B cell (primary cell): ENCODE data around the gene GNB2. TPM values are rescaled to one million over a fixed set of nuclear protein-coding genes. Genes with fewer than 3 reads are reported as not detected.

Source experiments
- ATAC-seq: fragments of 200-7000 bp; cut with Tn5 transposase; one replicate; pipeline ENCODE4 v1.10.0; 2021; ENCODE audit warnings: low read depth, mild to moderate bottlenecking, moderate number of reproducible peaks, moderate library complexity
- CTCF ChIA-PET: fragments of 350-600 bp; sonication (Branson Sonifier 250); formaldehyde crosslinking; loops from one replicate; lab custom pipeline; 2021; ENCODE audit warnings: antibody characterized with exemption, inconsistent platforms; lab: Charles Lee
- POLR2A ChIA-PET: fragments of 350-600 bp; sonication (Branson Sonifier 250); formaldehyde crosslinking; loops from one replicate; lab custom pipeline; 2021; ENCODE audit warnings: antibody characterized with exemption; lab: Charles Lee
- DNase-seq: peaks from one replicate; pipeline ENCODE4 v3.0.0; 2013
- H2AFZ ChIP-seq: 2 replicates; pipeline ENCODE4 v1.6.1; 2012; ENCODE audit warnings: mild to moderate bottlenecking, low read depth, low read length; ENCODE audit not compliant: insufficient read depth, poor library complexity, severe bottlenecking
- H3K27ac ChIP-seq, 2 donors: 1 replicate in 1 of 2; 2 replicates in 1 of 2; pipeline ENCODE4 v1.5.1; 2012 to 2013; ENCODE audit warnings: low read length in 2 of 2, mild to moderate bottlenecking in 2 of 2, moderate library complexity in 1 of 2
- H3K27me3 ChIP-seq, 4 experiments: fragments of 200-600 bp in 1 of 4; sonication (generic) in 1 of 4; replicated peaks in 1 of 4; 1 replicate in 2 of 4; 2 replicates in 2 of 4; pipeline versions ENCODE4 v1.6.1 to v1.7.0; 2013 to 2016; ENCODE audit warnings: low read length in 3 of 4, mild to moderate bottlenecking in 2 of 4, mixed read lengths in 1 of 4, moderate library complexity in 1 of 4; ENCODE audit not compliant: insufficient read depth in 4 of 4, control insufficient read depth in 3 of 4; ENCODE audit errors: control extremely low read depth in 1 of 4
- H3K36me3 ChIP-seq, 2 experiments: replicated peaks in 1 of 2; 1 replicate in 1 of 2; 2 replicates in 1 of 2; pipeline versions ENCODE4 v1.6.1 to v1.7.1; 2013; ENCODE audit warnings: low read length in 1 of 2; ENCODE audit not compliant: insufficient read depth in 2 of 2, control insufficient read depth in 1 of 2; ENCODE audit errors: control extremely low read depth in 1 of 2, extremely low read depth in 1 of 2
- H3K4me1 ChIP-seq, 2 donors: fragments of 200-600 bp in 1 of 2; sonication (generic) in 1 of 2; 1 replicate in 1 of 2; 2 replicates in 1 of 2; pipeline versions ENCODE4 v1.5.1 to v1.6.1; 2013 to 2017; ENCODE audit warnings: low read length in 2 of 2; ENCODE audit not compliant: control insufficient read depth in 2 of 2, insufficient read depth in 2 of 2
- H3K4me2 ChIP-seq: replicated peaks from 2 replicates; pipeline ENCODE3; 2012; ENCODE audit warnings: mild to moderate bottlenecking, low read depth, low read length; ENCODE audit not compliant: poor library complexity, severe bottlenecking
- H3K4me3 ChIP-seq, 5 experiments: fragments of 200-600 bp in 1 of 5; sonication (generic) in 1 of 5; 1 replicate in 3 of 5; 2 replicates in 2 of 5; pipeline versions ENCODE4 v1.5.1 to v1.7.0; 2011 to 2016; ENCODE audit warnings: low read length in 4 of 5, mild to moderate bottlenecking in 4 of 5, low read depth in 2 of 5, control low read depth in 1 of 5, moderate library complexity in 1 of 5; ENCODE audit not compliant: insufficient read depth in 1 of 5; ENCODE audit errors: control extremely low read depth in 1 of 5, extremely low read depth in 1 of 5
- H3K79me2 ChIP-seq: fragments of 200-600 bp; sonication (generic); one replicate; pipeline ENCODE4 v1.6.0; 2016; ENCODE audit warnings: low read length; ENCODE audit not compliant: control insufficient read depth, insufficient read depth
- H3K9ac ChIP-seq: fragments of 200-600 bp; sonication (generic); 2 replicates; pipeline ENCODE4 v1.6.1; 2017; ENCODE audit warnings: mild to moderate bottlenecking, low read length, moderate library complexity
- H3K9me3 ChIP-seq, 3 donors: one replicate each; pipeline versions ENCODE4 v1.6.1 to v1.7.1; 2013; ENCODE audit warnings: low read length in 2 of 3; ENCODE audit not compliant: control insufficient read depth in 2 of 3, insufficient read depth in 1 of 3; ENCODE audit errors: control extremely low read depth in 1 of 3
- H4K20me1 ChIP-seq: 2 replicates; pipeline ENCODE4 v1.6.0; 2012; ENCODE audit warnings: mild to moderate bottlenecking, low read length; ENCODE audit not compliant: insufficient read depth, control insufficient read depth, poor library complexity, severe bottlenecking
- H3K27ac Mint-ChIP-seq: one replicate; pipeline ENCODE4 v1.8.0; 2021; ENCODE audit warnings: mixed read lengths
- H3K27me3 Mint-ChIP-seq: one replicate; pipeline ENCODE4 v1.8.0; 2021; ENCODE audit warnings: mixed read lengths
- H3K4me1 Mint-ChIP-seq: one replicate; pipeline ENCODE4 v1.8.0; 2021; ENCODE audit warnings: mixed read lengths
- H3K4me3 Mint-ChIP-seq: one replicate; pipeline ENCODE4 v1.8.0; 2021; ENCODE audit warnings: mixed read lengths
- H3K9me3 Mint-ChIP-seq: one replicate; pipeline ENCODE4 v1.8.0; 2022; ENCODE audit warnings: mixed read lengths; ENCODE audit not compliant: insufficient read depth
- CTCF ChIP-seq: fragments of 200-600 bp; IDR thresholded peaks from one replicate; pipeline ENCODE4 v1.8.0; 2022; ENCODE audit warnings: antibody characterized with exemption, mild to moderate bottlenecking
- EZH2 ChIP-seq: IDR thresholded peaks from 2 replicates; pipeline ENCODE4 v1.6.1; 2012; ENCODE audit warnings: borderline replicate concordance, low read depth, mild to moderate bottlenecking, moderate library complexity, low read length; ENCODE audit not compliant: insufficient read depth, poor library complexity, severe bottlenecking
- WGBS: methylation state at CpG from one replicate; pipeline ENCODE4 v1.1.5; 2013; ENCODE audit warnings: missing lambda C conversion rate; ENCODE audit not compliant: insufficient coverage; 5-methylcytosine and 5-hydroxymethylcytosine counted together
- intact Hi-C: fragments of 100-400 bp; cut with micrococcal nuclease; formaldehyde crosslinking; loops from one replicate; pipeline ENCODE4 v1.10.0; 2022
- polyA plus RNA-seq: library from polyadenylated mRNA; depleted of rRNA; stranded (reverse); fragments of >200 nt; gene quantifications from 2 replicates; pipeline ENCODE4 v1.2.3, GENCODE V29; 2012
- total RNA-seq, 2 donors: library from RNA; stranded (reverse); fragments of 120-200 nt in 1 of 2; gene quantifications; 1 replicate in 1 of 2; 2 replicates in 1 of 2; pipeline versions ENCODE4 v1.2.3 to v1.2.4, GENCODE V29; 2013 to 2022

The GNB2 gene
- total and polyA plus RNA-seq, 2 donors (not counting 1 experiment from before 2014, with no cell fraction given) = 127 to 221 TPM

GRCh38 chr7:100654908-100655831, 18.4 kb upstream of the GNB2 start:
- Histone ChIP-seq H3K27ac (no peak overlapping the region), H3K4me3 (no peak overlapping the region), H3K4me2 (no peak overlapping the region), H3K9me3 (peaks cover 0 to 22% (median 0%) of the 10 kb centered on the region in 3 donors), H3K79me2 (no peaks in the 10 kb centered on the region), H2AFZ (no peak overlapping the region), H4K20me1 (no peaks in the 10 kb centered on the region), H3K36me3 (no peaks in the 10 kb centered on the region), H3K27me3 (peaks cover 0 to 59% (median 33%) of the 10 kb centered on the region in 4 experiments), H3K4me1 (peaks cover 0 to 8% of the 10 kb centered on the region in 2 donors), H3K9ac (no peak overlapping the region)
- Mint-ChIP-seq H3K4me1 (no peaks in the 10 kb centered on the region), H3K4me3 (no peak overlapping the region), H3K27me3 (peaks cover 48% of the 10 kb centered on the region), H3K9me3 (no peaks in the 10 kb centered on the region), H3K27ac (no peak overlapping the region)
- ATAC-seq (no peak), DNase-seq (no peak)
- WGBS = 51% methylated on average over 20 of the region's 25 CpGs
- TF ChIP-seq CTCF (no peak), EZH2 (no peak)
- ChIA-PET POLR2A (interaction anchor here (0.6 kb wide), 1 partner anchor 76 kb away, joined by 4 read pairs; no protein-coding TSS in a partner anchor), CTCF (no interaction called here)
- intact Hi-C loops = no loop called here
